Astrocyte (in vitro differentiated cells and primary cell): ENCODE measurements around the gene SH3TC2. TPM values are rescaled to one million over a fixed set of nuclear protein-coding genes. Genes with fewer than 3 reads are reported as not detected.

ENCODE experiments used
- DNase-seq: peaks from one replicate; pipeline ENCODE4 v3.0.0-alpha.2; 2010; ENCODE audit warnings: low read depth
- FAIRE-seq: peaks from 2 replicates; lab custom pipeline; 2011; peaks lifted over from hg19 to GRCh38; lab: Jason Lieb, UNC
- H2AFZ ChIP-seq: 2 replicates; pipeline ENCODE4 v1.6.0; 2012; ENCODE audit warnings: low read depth, low read length, inconsistent platforms
- H3K27ac ChIP-seq: 2 replicates; pipeline ENCODE4 v1.5.1; 2011; ENCODE audit warnings: low read depth, low read length, inconsistent platforms
- H3K27me3 ChIP-seq: 2 replicates; pipeline ENCODE4 v1.6.0; 2011; ENCODE audit warnings: low read length, inconsistent platforms; ENCODE audit not compliant: insufficient read depth
- H3K36me3 ChIP-seq: 2 replicates; pipeline ENCODE4 v1.5.1; 2011; ENCODE audit warnings: low read length, inconsistent platforms; ENCODE audit not compliant: insufficient read depth
- H3K4me1 ChIP-seq: 2 replicates; pipeline ENCODE4 v1.5.1; 2011; ENCODE audit warnings: low read length, inconsistent platforms; ENCODE audit not compliant: insufficient read depth
- H3K4me2 ChIP-seq: 2 replicates; pipeline ENCODE4 v1.6.0; 2012; ENCODE audit warnings: low read length, inconsistent platforms
- H3K4me3 ChIP-seq: 2 replicates; pipeline ENCODE4 v1.5.1; 2011; ENCODE audit warnings: low read depth, mild to moderate bottlenecking, low read length, inconsistent platforms; ENCODE audit not compliant: insufficient read depth
- H3K79me2 ChIP-seq: 2 replicates; pipeline ENCODE4 v1.6.0; 2012; ENCODE audit warnings: mild to moderate bottlenecking, low read length, inconsistent platforms; ENCODE audit not compliant: insufficient read depth
- H3K9ac ChIP-seq: 2 replicates; pipeline ENCODE4 v1.6.0; 2012; ENCODE audit warnings: mild to moderate bottlenecking, low read length, inconsistent platforms
- H3K9me3 ChIP-seq: 2 replicates; pipeline ENCODE4 v1.5.1; 2012; ENCODE audit warnings: low read depth, mild to moderate bottlenecking, low read length, inconsistent platforms; ENCODE audit not compliant: insufficient read depth
- H4K20me1 ChIP-seq: 2 replicates; pipeline ENCODE4 v1.6.0; 2012; ENCODE audit warnings: low read length, inconsistent platforms; ENCODE audit not compliant: insufficient read depth
- H3K27ac Mint-ChIP-seq: one replicate; pipeline ENCODE4 v1.8.0; 2021; ENCODE audit warnings: mild to moderate bottlenecking, mixed read lengths; ENCODE audit not compliant: unreplicated experiment
- H3K27me3 Mint-ChIP-seq: one replicate; pipeline ENCODE4 v1.8.0; 2021; ENCODE audit warnings: low read depth, mixed read lengths; ENCODE audit not compliant: unreplicated experiment
- H3K36me3 Mint-ChIP-seq: one replicate; pipeline ENCODE4 v1.8.0; 2021; ENCODE audit warnings: low read depth, mixed read lengths; ENCODE audit not compliant: unreplicated experiment
- H3K4me1 Mint-ChIP-seq: one replicate; pipeline ENCODE4 v1.8.0; 2021; ENCODE audit warnings: low read depth, mixed read lengths; ENCODE audit not compliant: unreplicated experiment
- H3K4me3 Mint-ChIP-seq: one replicate; pipeline ENCODE4 v1.8.0; 2021; ENCODE audit warnings: mild to moderate bottlenecking, moderate library complexity, mixed read lengths; ENCODE audit not compliant: unreplicated experiment
- H3K9me3 Mint-ChIP-seq: one replicate; pipeline ENCODE4 v1.8.0; 2021; ENCODE audit warnings: mild to moderate bottlenecking, mixed read lengths; ENCODE audit not compliant: unreplicated experiment
- CTCF ChIP-seq: IDR thresholded peaks from 2 replicates; pipeline ENCODE4 v1.5.1; 2011; ENCODE audit warnings: low read depth, mild to moderate bottlenecking, inconsistent platforms, low read length, moderate library complexity; ENCODE audit not compliant: insufficient read depth
- EZH2 ChIP-seq: IDR thresholded peaks from 2 replicates; pipeline ENCODE4 v1.6.1; 2012; ENCODE audit warnings: mild to moderate bottlenecking, low read length, inconsistent platforms; ENCODE audit not compliant: insufficient read depth
- total RNA-seq: library from RNA; stranded (reverse); gene quantifications from 2 replicates; pipeline ENCODE4 v1.2.1, GENCODE V29; 2021

The SH3TC2 gene
- total RNA-seq, 1 donor from 2014 or later: 2.6 TPM

- TF ChIP-seq CTCF: no peak
- TF ChIP-seq EZH2: no peak
- no peaks in the 10 kb centered on the region for H4K20me1 ChIP-seq
- Mint-ChIP-seq H3K4me3 (no peak overlapping the region), H3K27me3 (peaks cover 6% of the 10 kb centered on the region), H3K4me1 (peaks cover 37% of the 10 kb centered on the region), H3K27ac (peak overlapping the region; percentile 56), H3K9me3 (no peaks in the 10 kb centered on the region), H3K36me3 (no peaks in the 10 kb centered on the region)
- H3K79me2 ChIP-seq: no peaks in the 10 kb centered on the region
- H3K4me2 ChIP-seq: no peak overlapping the region
- no peak overlapping the region for H3K4me3 ChIP-seq
- H2AFZ ChIP-seq: no peak overlapping the region
- no peaks in the 10 kb centered on the region for H3K27me3 ChIP-seq
- no peaks in the 10 kb centered on the region for H3K36me3 ChIP-seq
- H3K9ac ChIP-seq: no peak overlapping the region
- H3K9me3 ChIP-seq: no peaks in the 10 kb centered on the region
- FAIRE-seq (no peak), DNase-seq (no peak)
- no peak overlapping the region for H3K27ac ChIP-seq
- H3K4me1 ChIP-seq: peaks cover 27% of the 10 kb centered on the region
Measured at GRCh38 chr5:148978370-148979082, 84.3 kb downstream of the SH3TC2 start.

GRCh38 chr5:148976569-148977381, 86.1 kb downstream of the SH3TC2 start:
- Mint-ChIP-seq H3K4me3 (no peak overlapping the region), H3K27ac (peak overlapping the region; percentile 70), H3K27me3 (peaks cover 6% of the 10 kb centered on the region), H3K4me1 (peaks cover 51% of the 10 kb centered on the region), H3K9me3 (no peaks in the 10 kb centered on the region), H3K36me3 (no peaks in the 10 kb centered on the region)
- Histone ChIP-seq H3K4me2 (peak overlapping the region; percentile 39), H2AFZ (peak overlapping the region; percentile 31), H3K36me3 (no peaks in the 10 kb centered on the region), H3K9me3 (no peaks in the 10 kb centered on the region), H3K4me3 (no peak overlapping the region), H3K4me1 (peaks cover 39% of the 10 kb centered on the region), H3K79me2 (no peaks in the 10 kb centered on the region), H4K20me1 (no peaks in the 10 kb centered on the region), H3K27ac (peak overlapping the region; percentile 35), H3K27me3 (no peaks in the 10 kb centered on the region), H3K9ac (no peak overlapping the region)
- FAIRE-seq (peak; percentile 9), DNase-seq (peak; percentile 51)
- TF ChIP-seq EZH2 (no peak), CTCF (no peak)
